8988T (cell line): Measurements from ENCODE around the gene SELENOW.
"Not testable (repeated sequence)": the region's sequence is repeated elsewhere in the genome, so short reads cannot be mapped to it uniquely, and the experiment has no call there.

Experiments used
- DNase-seq: peaks from one replicate; pipeline ENCODE4 v3.0.0; 2011

The SELENOW gene

DNA sequence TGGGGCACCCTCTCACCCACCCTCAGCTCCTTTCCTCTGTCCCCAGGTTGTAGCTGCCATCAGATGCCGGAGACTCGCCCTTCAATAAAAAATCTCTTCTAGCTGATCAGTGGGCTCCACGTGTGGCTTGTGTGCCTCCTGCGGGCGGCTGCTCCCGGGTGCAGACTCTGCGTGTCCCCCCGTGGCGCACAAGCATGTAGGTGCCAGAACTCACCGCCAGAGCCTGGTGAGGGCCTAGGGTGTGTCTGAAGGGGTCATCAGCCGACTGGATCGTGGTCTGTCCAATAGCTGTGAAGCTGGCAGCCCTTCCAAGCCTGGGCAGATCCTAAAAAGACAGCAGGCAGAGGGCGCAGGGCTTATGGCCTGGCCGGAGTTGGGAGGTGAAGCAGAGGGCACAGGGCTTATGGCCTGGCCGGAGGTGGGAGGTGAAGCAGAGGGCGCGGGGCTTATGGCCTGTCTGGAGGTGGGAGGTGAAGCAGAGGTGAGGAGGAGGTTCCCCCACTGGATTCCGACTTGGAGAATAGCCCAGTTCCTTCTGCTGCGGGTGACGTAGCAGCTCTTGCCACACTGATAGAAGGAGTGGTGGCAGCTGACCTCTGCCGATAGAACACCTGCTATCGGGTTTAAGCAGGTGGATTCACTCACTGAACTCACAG, 21.4 kb upstream of the SELENOW start:
- DNase-seq: no peak

DNA sequence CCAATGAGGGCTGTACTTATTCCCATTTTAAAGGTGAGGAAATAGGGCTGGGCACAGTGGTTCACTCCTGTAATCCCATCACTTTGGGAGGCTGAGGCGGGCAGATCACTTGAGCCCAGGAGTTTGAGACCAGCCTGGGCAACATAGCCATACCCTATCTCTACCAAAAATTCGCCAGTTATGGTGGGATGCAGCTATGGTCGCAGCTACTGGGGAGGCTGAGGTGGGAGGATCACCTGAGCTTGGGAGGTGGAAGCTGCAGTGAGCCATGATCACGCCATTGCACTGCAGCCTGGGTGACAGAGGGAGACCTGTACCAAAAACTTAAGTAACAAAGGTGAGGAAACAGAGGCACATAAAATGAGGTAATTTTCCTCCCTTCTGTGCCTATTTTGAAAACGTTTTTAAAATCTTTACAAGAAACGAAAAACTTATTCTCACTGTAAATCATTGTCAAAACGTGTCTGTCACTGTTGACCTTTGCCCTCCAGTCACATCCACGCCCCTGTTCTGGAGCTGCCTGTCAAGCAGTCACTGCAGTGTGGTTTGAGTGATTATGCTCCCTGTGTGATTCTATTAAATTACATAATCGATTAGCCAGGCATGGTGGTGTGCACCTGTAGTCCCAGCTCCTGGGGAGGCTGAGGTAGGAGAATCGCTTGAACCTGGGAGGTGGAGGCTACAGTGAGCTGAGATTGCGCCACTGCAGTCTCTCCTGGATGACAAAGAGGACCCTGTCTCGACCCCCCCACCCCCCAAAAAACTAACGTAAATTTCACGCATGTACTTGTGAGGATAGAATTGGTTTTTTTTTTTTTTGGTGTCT, 20.7 kb upstream of the SELENOW start:
- DNase-seq: no peak

GRCh38 chr19:47758443-47758804, 20.1 kb upstream of the SELENOW start:
- DNase-seq: no peak

- no peak for DNase-seq
Observed at GRCh38 chr19:47760632-47760999, 17.9 kb upstream of the SELENOW start.

GRCh38 chr19:47761566-47761965, 16.9 kb upstream of the SELENOW start:
- no peak for DNase-seq

DNA sequence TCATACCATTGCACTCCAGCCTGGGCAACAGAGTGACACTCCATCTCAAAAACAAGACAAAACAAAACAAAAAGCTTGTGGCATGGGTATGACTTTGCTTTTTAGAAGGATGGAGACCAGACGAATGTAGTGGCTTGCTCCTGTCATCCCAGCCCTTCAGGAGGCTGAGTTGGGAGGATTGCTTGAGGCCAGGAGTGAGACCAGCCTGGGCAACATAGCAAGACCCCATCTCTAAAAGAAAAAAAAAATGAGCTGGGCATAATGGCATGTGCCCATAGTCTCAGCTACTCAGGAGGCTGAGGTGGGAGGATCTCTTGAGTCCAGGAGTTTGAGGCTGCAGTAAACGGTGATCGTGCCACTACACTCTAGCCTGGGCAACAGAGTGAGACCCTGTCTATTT, 16.4 kb upstream of the SELENOW start:
- DNase-seq: no peak

DNA sequence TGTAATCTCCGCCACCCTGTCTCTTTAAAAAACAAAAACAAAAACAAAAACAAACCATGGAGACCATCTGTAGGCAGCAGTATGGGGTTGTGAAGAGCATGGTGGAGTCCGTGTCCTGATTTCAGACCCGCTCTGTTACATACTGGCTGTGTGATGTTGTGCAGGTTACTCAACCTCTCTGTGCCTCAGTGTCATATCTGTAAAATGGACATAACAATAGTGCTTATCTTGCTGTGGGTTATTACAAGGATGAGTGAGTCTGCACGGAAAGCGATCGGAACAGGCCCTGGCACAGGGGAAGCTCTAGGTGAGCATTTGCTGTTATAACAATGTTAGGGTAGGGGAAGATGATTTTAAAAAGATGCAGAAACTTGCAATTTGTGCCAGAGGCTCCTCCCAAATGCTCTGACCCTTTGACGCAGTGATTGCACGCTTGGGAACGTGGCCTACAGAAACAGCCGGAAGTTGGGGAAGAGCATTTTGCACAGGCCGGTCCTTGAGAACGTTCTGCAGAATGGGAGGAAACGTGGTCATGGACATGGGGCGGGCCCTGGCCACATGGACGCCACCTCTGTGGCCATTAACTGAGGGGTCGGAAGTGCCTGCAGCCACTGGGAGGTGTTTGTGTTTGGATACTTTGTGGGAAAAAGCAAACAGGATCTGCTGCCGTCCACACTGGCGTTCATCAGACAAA, 15.7 kb upstream of the SELENOW start:
- no peak for DNase-seq

DNA sequence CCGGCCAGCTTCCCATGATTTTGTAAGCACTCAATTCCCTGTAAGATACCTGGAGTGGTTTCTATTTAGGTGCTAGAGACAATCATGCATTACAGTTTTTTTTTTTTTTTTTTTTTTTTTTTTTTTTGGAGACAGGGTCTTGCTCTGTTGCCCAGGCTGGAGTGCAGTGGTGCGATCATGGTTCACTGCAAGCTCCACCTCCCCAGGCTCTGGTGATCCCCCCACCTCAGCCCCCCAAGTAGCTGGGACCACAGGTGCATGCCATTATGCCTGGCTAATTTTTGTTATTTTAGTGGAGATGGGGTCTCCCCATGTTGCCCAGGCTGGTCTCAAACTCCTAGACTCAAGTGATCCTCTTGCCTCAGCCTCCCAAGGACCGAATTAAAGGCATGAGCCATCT, 13.8 kb upstream of the SELENOW start:
- not testable (repeated sequence) for DNase-seq

GRCh38 chr19:47765523-47766358, 12.8 kb upstream of the SELENOW start:
- DNase-seq: no peak

DNA sequence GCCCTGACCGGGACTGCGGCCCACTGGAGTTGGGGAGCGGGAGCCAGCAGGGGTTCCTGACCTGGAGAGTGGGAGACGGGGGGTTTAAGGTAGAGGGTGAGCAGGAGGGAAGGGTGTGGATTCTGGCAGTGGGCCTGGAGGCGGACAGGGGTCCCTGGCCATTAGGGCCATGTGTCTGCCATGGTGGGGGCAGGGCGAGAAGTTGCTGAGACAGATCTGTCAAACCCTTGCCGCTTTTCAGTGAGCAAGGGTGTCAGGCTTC, 12.2 kb upstream of the SELENOW start:
- no peak for DNase-seq

GRCh38 chr19:47766670-47767069, 11.8 kb upstream of the SELENOW start:
- no peak for DNase-seq

GRCh38 chr19:47767349-47767748, 11.2 kb upstream of the SELENOW start:
- DNase-seq: no peak

DNA sequence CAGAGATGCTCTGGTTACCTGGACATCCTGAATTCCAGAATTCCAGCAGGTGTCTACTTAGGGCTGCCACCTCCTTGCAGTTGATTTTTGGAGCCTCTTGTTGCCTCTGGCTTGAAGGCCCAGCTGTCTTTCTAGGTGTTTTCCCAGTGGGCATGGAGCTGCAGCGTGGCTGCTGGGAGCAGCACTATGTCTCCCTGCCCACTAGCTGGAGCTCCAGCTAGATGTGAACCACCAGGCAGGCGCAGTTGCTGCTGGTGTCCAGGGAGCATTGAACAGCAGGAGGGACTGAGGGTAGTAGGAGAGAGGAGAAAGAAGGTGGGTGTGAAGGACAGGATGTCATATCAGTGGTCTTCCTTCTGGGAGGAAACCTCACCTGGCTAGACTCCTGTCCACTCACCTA, 9.9 kb upstream of the SELENOW start:
- no peak for DNase-seq

GRCh38 chr19:47769534-47769933, 9.0 kb upstream of the SELENOW start:
- no peak for DNase-seq

GRCh38 chr19:47771291-47771690, 7.2 kb upstream of the SELENOW start:
- DNase-seq: not testable (repeated sequence)

DNA sequence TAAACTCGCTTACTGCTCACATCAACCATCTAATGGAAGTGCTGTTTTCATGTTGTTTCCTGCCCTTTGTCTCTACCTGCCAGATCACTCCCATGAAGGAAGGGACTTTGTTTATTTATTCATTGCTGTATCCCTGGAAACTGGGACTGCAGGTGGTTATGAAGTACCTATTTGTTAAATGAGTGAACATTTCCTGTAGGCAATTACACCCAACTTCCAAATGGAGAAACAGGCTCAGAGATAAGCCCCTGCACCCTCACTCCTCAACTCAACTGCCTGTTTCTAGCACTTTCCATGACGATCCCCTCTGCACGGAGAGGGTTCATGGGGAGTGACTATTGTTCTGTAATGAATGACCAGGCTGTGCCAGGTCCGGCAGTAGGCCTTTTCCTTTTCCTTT, 1.9 kb upstream of the SELENOW start:
- no peak for DNase-seq

DNA sequence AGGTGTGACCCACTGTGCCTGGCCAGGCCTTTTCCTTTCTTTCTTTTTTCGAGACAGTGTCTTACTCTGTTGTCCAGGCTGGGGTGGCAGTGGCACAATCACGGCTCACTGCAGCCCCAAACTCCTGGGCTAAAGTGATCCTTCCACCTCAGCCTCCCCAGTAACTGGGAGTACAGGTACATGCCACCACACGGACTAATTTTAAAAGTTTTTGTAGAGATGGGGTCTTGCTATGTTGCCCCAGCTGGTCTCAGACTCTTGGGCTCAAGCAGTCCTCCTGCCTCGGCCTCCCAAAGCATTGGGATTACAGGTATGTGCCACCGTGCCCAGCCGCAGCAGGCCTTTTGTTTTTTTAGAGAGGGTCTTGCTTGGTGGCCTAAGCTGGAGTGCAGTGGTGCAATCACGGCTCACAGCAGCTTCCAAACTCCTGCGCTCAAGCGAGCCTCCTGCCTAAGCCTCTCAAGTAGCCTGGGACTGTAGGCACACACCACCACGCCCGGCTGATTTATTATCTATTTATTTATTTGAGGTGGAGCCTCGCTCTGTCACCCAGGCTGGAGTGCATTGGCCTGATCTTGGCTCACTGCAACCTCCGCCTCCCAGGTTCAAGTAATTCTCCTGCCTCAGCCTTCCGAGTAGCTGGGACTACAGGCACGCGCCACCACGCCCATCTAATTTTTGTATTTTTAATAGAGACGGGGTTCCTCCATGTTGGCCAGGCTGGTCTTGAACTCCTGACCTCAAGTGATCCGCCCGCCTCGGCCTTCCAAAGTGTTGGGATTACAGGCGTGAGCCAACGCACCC, 1.1 kb upstream of the SELENOW start:
- DNase-seq: not testable (repeated sequence)

- no peak for DNase-seq
Observed at GRCh38 chr19:47778954-47779351, 450 bp downstream of the SELENOW start.

DNA sequence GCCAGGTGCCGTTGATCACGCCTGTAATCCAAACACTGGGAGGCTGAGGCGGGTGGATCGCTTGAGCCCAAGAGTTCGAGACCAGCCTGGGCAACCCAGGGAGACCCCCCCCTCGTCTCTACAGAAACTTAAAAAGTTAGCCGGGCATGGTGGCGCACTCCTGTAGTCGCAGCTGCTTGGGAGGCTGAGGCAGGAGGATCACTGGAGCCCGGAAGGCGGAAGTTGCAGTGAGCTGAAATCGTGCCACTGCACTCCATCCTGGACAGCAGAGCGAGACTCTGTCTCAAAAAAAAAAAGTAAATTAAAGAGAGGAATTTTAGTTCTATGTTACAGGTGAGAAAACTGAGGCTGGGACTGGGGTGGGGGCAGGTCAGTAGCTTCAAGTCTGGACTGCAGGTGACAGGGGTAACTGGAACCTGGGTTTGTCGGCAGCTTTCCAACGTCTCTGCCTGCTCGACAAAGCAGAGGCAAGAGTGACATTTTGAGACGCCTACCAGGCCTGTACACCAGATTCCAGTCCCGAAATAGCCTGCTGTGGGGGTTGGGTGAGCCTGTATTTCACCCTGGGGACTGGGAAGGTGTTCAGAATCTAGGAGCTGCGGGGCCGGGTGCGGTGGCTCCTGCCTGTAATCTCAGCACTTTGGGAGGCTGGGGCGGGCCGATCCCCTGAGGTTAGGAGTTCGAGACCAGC, 1.2 kb downstream of the SELENOW start:
- DNase-seq: no peak

DNA sequence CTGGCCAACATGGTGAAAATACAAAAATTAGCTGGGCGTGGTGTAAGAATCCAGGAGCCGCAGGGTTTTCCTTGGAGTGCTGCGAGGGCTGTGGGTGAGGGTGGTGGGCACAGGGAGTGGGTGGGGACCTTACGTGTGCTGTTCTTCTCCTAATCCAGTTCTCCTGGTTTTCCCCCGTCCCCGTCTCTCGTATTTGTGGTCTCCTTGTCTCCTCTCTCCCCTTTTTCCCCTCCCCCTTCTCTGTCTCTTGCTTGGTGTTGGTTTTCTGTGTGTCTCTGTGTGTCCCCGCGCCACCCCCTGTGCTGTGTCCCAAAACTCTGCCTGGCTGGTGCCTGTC, 1.7 kb downstream of the SELENOW start:
- no peak for DNase-seq

DNA sequence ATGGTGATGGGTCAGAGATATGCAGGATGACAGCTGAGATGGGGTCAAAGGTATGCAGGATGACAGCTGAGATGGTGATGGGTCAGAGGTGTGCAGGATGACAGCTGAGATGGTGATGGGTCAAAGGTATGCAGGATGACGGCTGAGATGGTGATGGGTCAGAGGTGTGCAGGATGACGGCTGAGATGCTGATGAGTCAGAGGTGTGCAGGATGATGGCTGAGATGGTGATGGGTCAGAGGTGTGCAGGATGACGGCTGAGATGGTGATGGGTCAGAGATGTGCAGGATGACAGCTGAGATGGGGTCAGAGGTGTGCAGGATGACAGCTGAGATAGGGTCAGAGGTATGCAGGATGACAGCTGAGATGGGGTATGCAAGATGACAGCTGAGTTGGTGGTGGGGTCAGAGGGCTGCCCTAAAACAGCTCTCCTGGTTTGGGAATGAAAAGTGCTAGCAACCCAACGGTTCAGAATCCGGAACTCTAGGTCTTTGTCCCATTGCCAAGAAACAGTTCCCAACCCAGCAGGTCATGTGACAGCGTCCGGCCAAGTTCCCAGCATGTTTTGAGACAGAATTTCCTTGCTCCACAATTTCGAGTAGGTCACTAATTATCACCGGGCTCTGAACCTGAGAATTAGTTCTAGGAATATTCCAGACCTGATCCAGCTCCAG, 3.2 kb downstream of the SELENOW start:
- DNase-seq: no peak

DNA sequence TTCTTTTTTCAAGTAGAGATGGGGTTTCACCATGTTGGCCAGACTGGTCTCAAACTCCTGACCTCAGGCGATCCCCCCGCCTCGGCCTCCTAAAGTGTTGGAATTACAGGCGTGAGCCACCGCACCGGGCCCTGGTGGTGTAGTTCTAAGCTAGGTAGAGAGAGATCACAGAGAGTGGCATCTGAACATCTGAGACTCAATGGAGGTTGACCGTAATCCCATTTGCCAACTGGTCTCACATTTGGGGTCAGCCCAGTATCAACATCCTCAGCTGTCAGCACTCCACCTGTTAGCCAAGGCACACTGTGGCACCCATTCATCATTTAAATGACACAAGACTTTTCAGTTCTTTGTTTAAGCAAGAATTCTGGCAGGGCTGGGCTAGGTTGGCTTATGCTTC, 8.1 kb downstream of the SELENOW start:
- no peak for DNase-seq
